HepG2 (cell line): ENCODE data around the gene IRGQ. TPM values are rescaled to one million over a fixed set of nuclear protein-coding genes. Genes with fewer than 3 reads are reported as not detected.

Experiments used
- FOXA3 ChIP-seq: IDR thresholded peaks from 2 replicates; pipeline ENCODE4 v1.6.1; 2016; ENCODE audit warnings: missing genetic modification reagents, missing compliant biosample characterization
- NR2F1 ChIP-seq, 2 experiments: fragments of 450-650 bp in 1 of 2; formaldehyde crosslinking in 1 of 2; IDR thresholded peaks; 2 replicates each; pipeline versions ENCODE4 v1.5.0 to v1.6.1; 2016 to 2020; ENCODE audit warnings: mild to moderate bottlenecking in 1 of 2, missing compliant biosample characterization in 1 of 2, missing genetic modification reagents in 1 of 2, moderate library complexity in 1 of 2
- SKI ChIP-seq: fragments of 450-650 bp; IDR thresholded peaks from one replicate; pipeline ENCODE4 v1.6.1; 2018; ENCODE audit warnings: mild to moderate bottlenecking; ENCODE audit not compliant: partially characterized antibody
- ZMAT3 ChIP-seq: sonication (generic); formaldehyde crosslinking; conservative IDR thresholded peaks from 2 replicates; pipeline ENCODE4 v1.7.0; 2021; ENCODE audit warnings: missing genetic modification reagents
- ZNF383 ChIP-seq: sonication (generic); formaldehyde crosslinking; IDR thresholded peaks from 2 replicates; pipeline ENCODE4 v1.4.0; 2020; ENCODE audit warnings: missing genetic modification reagents, mild to moderate bottlenecking, borderline replicate concordance
- ZNF451 ChIP-seq: sonication (generic); formaldehyde crosslinking; IDR thresholded peaks from 2 replicates; pipeline ENCODE4 v1.5.0; 2020; ENCODE audit warnings: mild to moderate bottlenecking, missing genetic modification reagents
- ZNF567 ChIP-seq: sonication (generic); formaldehyde crosslinking; IDR thresholded peaks from 2 replicates; pipeline ENCODE4 v1.8.1; 2023; ENCODE audit warnings: mild to moderate bottlenecking, missing genetic modification reagents, borderline replicate concordance
- ZSCAN20 ChIP-seq: sonication (generic); formaldehyde crosslinking; IDR thresholded peaks from 2 replicates; pipeline ENCODE4 v1.4.0; 2020; ENCODE audit warnings: missing genetic modification reagents, mild to moderate bottlenecking, borderline replicate concordance
- polyA plus RNA-seq, 8 experiments: library from polyadenylated mRNA; depleted of rRNA in 3 of 8; stranded (reverse) in 7 of 8; unstranded in 1 of 8; fragments of >200 nt; fragmentation: Illumina TruSeq in 4 of 8; extraction: Trizol in 4 of 8; gene quantifications; 2 replicates each; pipeline versions ENCODE4 v1.2.1 to v1.2.3, GENCODE V29; 2011 to 2016; ENCODE audit warnings: low read depth in 4 of 8, missing spikeins in 1 of 8, mixed read lengths in 1 of 8; ENCODE audit not compliant: insufficient read depth in 1 of 8
- total RNA-seq, 5 experiments: library from RNA; depleted of rRNA; stranded (reverse); fragments of >200 nt; fragmentation: Illumina TruSeq; extraction: Trizol; gene quantifications; 2 replicates each; pipeline ENCODE4 v1.2.3, GENCODE V29; 2016; ENCODE audit warnings: low read depth in 1 of 5
- TF ChIP-seq, protein P1 (sequence below): sonication (generic); formaldehyde crosslinking; IDR thresholded peaks from 2 replicates; pipeline ENCODE4 v1.4.0; 2020; ENCODE audit warnings: missing genetic modification reagents, mild to moderate bottlenecking, borderline replicate concordance
- TF ChIP-seq, protein P2 (sequence below), 2 experiments: sonication (generic) in 1 of 2; formaldehyde crosslinking in 1 of 2; IDR thresholded peaks; 2 replicates each; pipeline versions ENCODE4 v1.4.0 to v1.6.1; 2018 to 2020; ENCODE audit warnings: missing genetic modification reagents in 2 of 2, borderline replicate concordance in 1 of 2, low read depth in 1 of 2, mild to moderate bottlenecking in 1 of 2, missing biosample characterization in 1 of 2
- TF ChIP-seq, protein P3 (sequence below): sonication (generic); formaldehyde crosslinking; IDR thresholded peaks from 2 replicates; pipeline ENCODE4 v1.4.0; 2020; ENCODE audit warnings: missing genetic modification reagents
- TF ChIP-seq, protein P4 (sequence below): sonication (generic); formaldehyde crosslinking; IDR thresholded peaks from 2 replicates; pipeline ENCODE4 v1.5.1; 2020; ENCODE audit warnings: missing genetic modification reagents, mild to moderate bottlenecking, borderline replicate concordance
- TF ChIP-seq, protein P5 (sequence below): sonication (generic); formaldehyde crosslinking; conservative IDR thresholded peaks from 2 replicates; pipeline ENCODE4 v1.8.1; 2023; ENCODE audit warnings: missing genetic modification reagents

The IRGQ gene
- total and polyA plus RNA-seq, 2 of the 13 experiments (the other 11 are each of a cell fraction or from before 2014, with no cell fraction given): 11.6 to 12.4 TPM

DNA sequence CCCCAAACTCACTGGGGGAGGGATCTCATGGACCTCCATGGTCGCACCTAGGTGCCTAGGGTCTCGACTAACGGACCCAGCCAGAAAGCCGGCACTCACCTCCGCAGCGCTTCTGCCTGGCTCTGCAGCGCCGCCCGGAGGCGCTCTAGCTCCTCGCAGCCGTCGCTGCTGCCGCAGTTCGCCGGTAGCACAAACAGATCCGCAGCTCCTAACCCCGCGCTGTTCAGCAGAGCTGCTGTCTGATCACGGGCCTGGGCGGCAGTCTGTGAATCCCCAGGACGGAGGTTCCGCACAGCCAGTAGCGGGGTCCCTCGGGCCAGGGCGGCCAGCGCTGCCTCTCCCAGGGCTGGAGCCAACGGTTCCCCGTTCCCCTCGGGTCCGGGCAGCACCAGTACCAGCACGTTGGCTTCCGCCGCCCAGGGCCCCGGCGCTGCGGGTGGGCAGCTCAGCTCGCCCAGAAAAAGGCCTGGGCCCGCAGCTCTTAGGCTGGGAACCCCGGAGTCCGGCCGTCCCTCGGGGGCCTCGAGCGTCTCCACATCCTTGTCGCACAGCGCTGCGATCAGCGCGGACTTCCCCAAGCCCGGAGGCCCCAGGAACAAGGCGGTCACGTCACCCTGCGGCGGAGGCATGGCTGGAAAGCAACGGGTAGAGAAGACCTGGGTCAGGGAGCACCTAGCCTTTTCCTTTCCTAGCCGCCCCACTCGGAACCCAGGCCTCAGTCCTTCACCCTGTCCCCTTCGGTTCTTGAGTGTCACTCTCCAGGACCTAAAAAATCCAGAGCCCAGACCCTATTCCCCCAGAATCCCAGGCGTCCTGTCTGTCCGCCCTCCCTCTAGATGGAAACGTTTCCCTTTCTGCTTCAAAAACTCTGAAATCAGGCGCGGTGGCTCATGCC, 977 bp downstream of the IRGQ start (continued):
- TF ChIP-seq, protein P1, sequence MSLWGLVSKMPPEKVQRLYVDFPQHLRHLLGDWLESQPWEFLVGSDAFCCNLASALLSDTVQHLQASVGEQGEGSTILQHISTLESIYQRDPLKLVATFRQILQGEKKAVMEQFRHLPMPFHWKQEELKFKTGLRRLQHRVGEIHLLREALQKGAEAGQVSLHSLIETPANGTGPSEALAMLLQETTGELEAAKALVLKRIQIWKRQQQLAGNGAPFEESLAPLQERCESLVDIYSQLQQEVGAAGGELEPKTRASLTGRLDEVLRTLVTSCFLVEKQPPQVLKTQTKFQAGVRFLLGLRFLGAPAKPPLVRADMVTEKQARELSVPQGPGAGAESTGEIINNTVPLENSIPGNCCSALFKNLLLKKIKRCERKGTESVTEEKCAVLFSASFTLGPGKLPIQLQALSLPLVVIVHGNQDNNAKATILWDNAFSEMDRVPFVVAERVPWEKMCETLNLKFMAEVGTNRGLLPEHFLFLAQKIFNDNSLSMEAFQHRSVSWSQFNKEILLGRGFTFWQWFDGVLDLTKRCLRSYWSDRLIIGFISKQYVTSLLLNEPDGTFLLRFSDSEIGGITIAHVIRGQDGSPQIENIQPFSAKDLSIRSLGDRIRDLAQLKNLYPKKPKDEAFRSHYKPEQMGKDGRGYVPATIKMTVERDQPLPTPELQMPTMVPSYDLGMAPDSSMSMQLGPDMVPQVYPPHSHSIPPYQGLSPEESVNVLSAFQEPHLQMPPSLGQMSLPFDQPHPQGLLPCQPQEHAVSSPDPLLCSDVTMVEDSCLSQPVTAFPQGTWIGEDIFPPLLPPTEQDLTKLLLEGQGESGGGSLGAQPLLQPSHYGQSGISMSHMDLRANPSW (CRISPR knock-in tag): no peak
- TF ChIP-seq SKI (no peak), ZNF451 (no peak; the same call in 1 of the 2 replicates), ZNF567 (CRISPR knock-in tag) (no peak), FOXA3 (CRISPR knock-in tag) (no peak), NR2F1 (CRISPR knock-in tag; IDR thresholded peaks at IDR 0.05) (no peak), ZMAT3 (CRISPR knock-in tag) (no peak), ZSCAN20 (CRISPR knock-in tag) (no peak), ZNF383 (CRISPR knock-in tag) (no peak)
- TF ChIP-seq, protein P2, sequence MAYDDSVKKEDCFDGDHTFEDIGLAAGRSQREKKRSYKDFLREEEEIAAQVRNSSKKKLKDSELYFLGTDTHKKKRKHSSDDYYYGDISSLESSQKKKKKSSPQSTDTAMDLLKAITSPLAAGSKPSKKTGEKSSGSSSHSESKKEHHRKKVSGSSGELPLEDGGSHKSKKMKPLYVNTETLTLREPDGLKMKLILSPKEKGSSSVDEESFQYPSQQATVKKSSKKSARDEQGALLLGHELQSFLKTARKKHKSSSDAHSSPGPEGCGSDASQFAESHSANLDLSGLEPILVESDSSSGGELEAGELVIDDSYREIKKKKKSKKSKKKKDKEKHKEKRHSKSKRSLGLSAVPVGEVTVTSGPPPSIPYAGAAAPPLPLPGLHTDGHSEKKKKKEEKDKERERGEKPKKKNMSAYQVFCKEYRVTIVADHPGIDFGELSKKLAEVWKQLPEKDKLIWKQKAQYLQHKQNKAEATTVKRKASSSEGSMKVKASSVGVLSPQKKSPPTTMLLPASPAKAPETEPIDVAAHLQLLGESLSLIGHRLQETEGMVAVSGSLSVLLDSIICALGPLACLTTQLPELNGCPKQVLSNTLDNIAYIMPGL (CRISPR knock-in tag; IDR thresholded peaks at IDR 0.05; ENCODE audit: borderline replicate concordance in 1 of 2, low read depth in 1 of 2): peak; percentile 91 to 93
- TF ChIP-seq, protein P3, sequence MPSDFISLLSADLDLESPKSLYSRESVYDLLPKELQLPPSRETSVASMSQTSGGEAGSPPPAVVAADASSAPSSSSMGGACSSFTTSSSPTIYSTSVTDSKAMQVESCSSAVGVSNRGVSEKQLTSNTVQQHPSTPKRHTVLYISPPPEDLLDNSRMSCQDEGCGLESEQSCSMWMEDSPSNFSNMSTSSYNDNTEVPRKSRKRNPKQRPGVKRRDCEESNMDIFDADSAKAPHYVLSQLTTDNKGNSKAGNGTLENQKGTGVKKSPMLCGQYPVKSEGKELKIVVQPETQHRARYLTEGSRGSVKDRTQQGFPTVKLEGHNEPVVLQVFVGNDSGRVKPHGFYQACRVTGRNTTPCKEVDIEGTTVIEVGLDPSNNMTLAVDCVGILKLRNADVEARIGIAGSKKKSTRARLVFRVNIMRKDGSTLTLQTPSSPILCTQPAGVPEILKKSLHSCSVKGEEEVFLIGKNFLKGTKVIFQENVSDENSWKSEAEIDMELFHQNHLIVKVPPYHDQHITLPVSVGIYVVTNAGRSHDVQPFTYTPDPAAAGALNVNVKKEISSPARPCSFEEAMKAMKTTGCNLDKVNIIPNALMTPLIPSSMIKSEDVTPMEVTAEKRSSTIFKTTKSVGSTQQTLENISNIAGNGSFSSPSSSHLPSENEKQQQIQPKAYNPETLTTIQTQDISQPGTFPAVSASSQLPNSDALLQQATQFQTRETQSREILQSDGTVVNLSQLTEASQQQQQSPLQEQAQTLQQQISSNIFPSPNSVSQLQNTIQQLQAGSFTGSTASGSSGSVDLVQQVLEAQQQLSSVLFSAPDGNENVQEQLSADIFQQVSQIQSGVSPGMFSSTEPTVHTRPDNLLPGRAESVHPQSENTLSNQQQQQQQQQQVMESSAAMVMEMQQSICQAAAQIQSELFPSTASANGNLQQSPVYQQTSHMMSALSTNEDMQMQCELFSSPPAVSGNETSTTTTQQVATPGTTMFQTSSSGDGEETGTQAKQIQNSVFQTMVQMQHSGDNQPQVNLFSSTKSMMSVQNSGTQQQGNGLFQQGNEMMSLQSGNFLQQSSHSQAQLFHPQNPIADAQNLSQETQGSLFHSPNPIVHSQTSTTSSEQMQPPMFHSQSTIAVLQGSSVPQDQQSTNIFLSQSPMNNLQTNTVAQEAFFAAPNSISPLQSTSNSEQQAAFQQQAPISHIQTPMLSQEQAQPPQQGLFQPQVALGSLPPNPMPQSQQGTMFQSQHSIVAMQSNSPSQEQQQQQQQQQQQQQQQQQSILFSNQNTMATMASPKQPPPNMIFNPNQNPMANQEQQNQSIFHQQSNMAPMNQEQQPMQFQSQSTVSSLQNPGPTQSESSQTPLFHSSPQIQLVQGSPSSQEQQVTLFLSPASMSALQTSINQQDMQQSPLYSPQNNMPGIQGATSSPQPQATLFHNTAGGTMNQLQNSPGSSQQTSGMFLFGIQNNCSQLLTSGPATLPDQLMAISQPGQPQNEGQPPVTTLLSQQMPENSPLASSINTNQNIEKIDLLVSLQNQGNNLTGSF (CRISPR knock-in tag): 0 out of 2 replicates have a peak, but pooled peaks have one; percentile 15
- TF ChIP-seq, protein P4, sequence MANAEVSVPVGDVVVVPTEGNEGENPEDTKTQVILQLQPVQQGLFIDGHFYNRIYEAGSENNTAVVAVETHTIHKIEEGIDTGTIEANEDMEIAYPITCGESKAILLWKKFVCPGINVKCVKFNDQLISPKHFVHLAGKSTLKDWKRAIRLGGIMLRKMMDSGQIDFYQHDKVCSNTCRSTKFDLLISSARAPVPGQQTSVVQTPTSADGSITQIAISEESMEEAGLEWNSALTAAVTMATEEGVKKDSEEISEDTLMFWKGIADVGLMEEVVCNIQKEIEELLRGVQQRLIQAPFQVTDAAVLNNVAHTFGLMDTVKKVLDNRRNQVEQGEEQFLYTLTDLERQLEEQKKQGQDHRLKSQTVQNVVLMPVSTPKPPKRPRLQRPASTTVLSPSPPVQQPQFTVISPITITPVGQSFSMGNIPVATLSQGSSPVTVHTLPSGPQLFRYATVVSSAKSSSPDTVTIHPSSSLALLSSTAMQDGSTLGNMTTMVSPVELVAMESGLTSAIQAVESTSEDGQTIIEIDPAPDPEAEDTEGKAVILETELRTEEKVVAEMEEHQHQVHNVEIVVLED (CRISPR knock-in tag): peak; percentile 27; the same call in 1 of the 2 replicates
- TF ChIP-seq, protein P5, sequence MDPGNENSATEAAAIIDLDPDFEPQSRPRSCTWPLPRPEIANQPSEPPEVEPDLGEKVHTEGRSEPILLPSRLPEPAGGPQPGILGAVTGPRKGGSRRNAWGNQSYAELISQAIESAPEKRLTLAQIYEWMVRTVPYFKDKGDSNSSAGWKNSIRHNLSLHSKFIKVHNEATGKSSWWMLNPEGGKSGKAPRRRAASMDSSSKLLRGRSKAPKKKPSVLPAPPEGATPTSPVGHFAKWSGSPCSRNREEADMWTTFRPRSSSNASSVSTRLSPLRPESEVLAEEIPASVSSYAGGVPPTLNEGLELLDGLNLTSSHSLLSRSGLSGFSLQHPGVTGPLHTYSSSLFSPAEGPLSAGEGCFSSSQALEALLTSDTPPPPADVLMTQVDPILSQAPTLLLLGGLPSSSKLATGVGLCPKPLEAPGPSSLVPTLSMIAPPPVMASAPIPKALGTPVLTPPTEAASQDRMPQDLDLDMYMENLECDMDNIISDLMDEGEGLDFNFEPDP: no peak
